ENCODE data around the gene NCOA7.

Gene NCOA7

GRCh38 chr6:125854355-125854754 is 63.6 kb downstream of the NCOA7 start:
- Histone ChIP-seq H3K27me3 (ENCODE audit: insufficient read depth, low read length, poor library complexity) (no peaks in the 10 kb centered on the region), H3K4me2 (ENCODE audit: insufficient read depth, low read length) (no peak overlapping the region), H3K4me3 (ENCODE audit: low read depth in 1 of 2, low read length in 2 of 2) (no peak overlapping the region), H3K79me2 (ENCODE audit: insufficient read depth, low read length) (peaks cover 4% of the 10 kb centered on the region; the same call in 1 of the 2 replicates), H3K4me1 (ENCODE audit: insufficient read depth, low read length) (no peaks in the 10 kb centered on the region), H2AFZ (ENCODE audit: low read depth, low read length) (no peak overlapping the region), H3K9ac (ENCODE audit: low read depth, low read length) (no peak overlapping the region), H3K27ac (ENCODE audit: low read length) (no peak overlapping the region), H3K36me3 (ENCODE audit: insufficient read depth, low read length) (peaks cover 10% of the 10 kb centered on the region), H3K9me3 (ENCODE audit: insufficient read depth, low read length, severe bottlenecking) (no peaks in the 10 kb centered on the region), H4K20me1 (ENCODE audit: insufficient read depth, low read length) (no peaks in the 10 kb centered on the region; the same call in 1 of the 2 replicates)
- DNase-seq (no peak), ATAC-seq (ENCODE audit: insufficient read depth, low read depth) (no peak)
- no peak for TF ChIP-seq CTCF (IDR thresholded peaks at IDR 0.05; ENCODE audit: borderline replicate concordance, extremely low read depth, low read length, poor library complexity, severe bottlenecking)
- TF ChIP-seq EZH2 (IDR thresholded peaks at IDR 0.05; ENCODE audit: borderline replicate concordance, low read depth, low read length, severe bottlenecking): no peak

GRCh38 chr6:125855783-125856182 is 65.0 kb downstream of the NCOA7 start:
- Histone ChIP-seq H3K4me1 (ENCODE audit: insufficient read depth, low read length) (no peaks in the 10 kb centered on the region), H3K79me2 (ENCODE audit: insufficient read depth, low read length) (peaks cover 4% of the 10 kb centered on the region; the same call in 1 of the 2 replicates), H3K27me3 (ENCODE audit: insufficient read depth, low read length, poor library complexity) (no peaks in the 10 kb centered on the region), H2AFZ (ENCODE audit: low read depth, low read length) (no peak overlapping the region), H3K4me3 (ENCODE audit: low read depth in 1 of 2, low read length in 2 of 2) (no peak overlapping the region), H3K27ac (ENCODE audit: low read length) (no peak overlapping the region), H3K9me3 (ENCODE audit: insufficient read depth, low read length, severe bottlenecking) (no peaks in the 10 kb centered on the region), H3K9ac (ENCODE audit: low read depth, low read length) (no peak overlapping the region), H3K4me2 (ENCODE audit: insufficient read depth, low read length) (no peak overlapping the region), H4K20me1 (ENCODE audit: insufficient read depth, low read length) (no peaks in the 10 kb centered on the region; the same call in 1 of the 2 replicates), H3K36me3 (ENCODE audit: insufficient read depth, low read length) (peaks cover 10% of the 10 kb centered on the region)
- TF ChIP-seq CTCF (IDR thresholded peaks at IDR 0.05; ENCODE audit: borderline replicate concordance, extremely low read depth, low read length, poor library complexity, severe bottlenecking): no peak
- no peak for TF ChIP-seq EZH2 (IDR thresholded peaks at IDR 0.05; ENCODE audit: borderline replicate concordance, low read depth, low read length, severe bottlenecking)
- ATAC-seq (ENCODE audit: insufficient read depth, low read depth) (no peak), DNase-seq (no peak)

GRCh38 chr6:125857846-125858245 is 67.1 kb downstream of the NCOA7 start:
- Histone ChIP-seq H3K79me2 (ENCODE audit: insufficient read depth, low read length) (0 out of 2 replicates have a peak, but pooled peaks cover 4% of the 10 kb centered on the region), H3K4me3 (ENCODE audit: low read depth in 1 of 2, low read length in 2 of 2) (no peak overlapping the region), H3K4me1 (ENCODE audit: insufficient read depth, low read length) (no peaks in the 10 kb centered on the region), H3K9ac (ENCODE audit: low read depth, low read length) (no peak overlapping the region), H3K36me3 (ENCODE audit: insufficient read depth, low read length) (peaks cover 10% of the 10 kb centered on the region), H4K20me1 (ENCODE audit: insufficient read depth, low read length) (no peaks in the 10 kb centered on the region; the same call in 1 of the 2 replicates), H3K9me3 (ENCODE audit: insufficient read depth, low read length, severe bottlenecking) (no peaks in the 10 kb centered on the region), H3K27ac (ENCODE audit: low read length) (no peak overlapping the region), H3K27me3 (ENCODE audit: insufficient read depth, low read length, poor library complexity) (no peaks in the 10 kb centered on the region), H2AFZ (ENCODE audit: low read depth, low read length) (no peak overlapping the region), H3K4me2 (ENCODE audit: insufficient read depth, low read length) (no peak overlapping the region)
- ATAC-seq (ENCODE audit: insufficient read depth, low read depth) (no peak), DNase-seq (no peak)
- TF ChIP-seq EZH2 (IDR thresholded peaks at IDR 0.05; ENCODE audit: borderline replicate concordance, low read depth, low read length, severe bottlenecking): no peak
- TF ChIP-seq CTCF (IDR thresholded peaks at IDR 0.05; ENCODE audit: borderline replicate concordance, extremely low read depth, low read length, poor library complexity, severe bottlenecking): no peak

Measured in DND-41 (cell line).